Measurements from ENCODE around the gene ZBTB49.

- no peak for TF ChIP-seq ZNF205 (CRISPR knock-in tag; IDR thresholded peaks at IDR 0.05)
- no peak for TF ChIP-seq YY1 (IDR thresholded peaks at IDR 0.05; ENCODE audit: insufficient read depth, insufficient replicate concordance, low read depth, low read length)
- no peak for TF ChIP-seq HNRNPH1 (optimal IDR thresholded peaks at IDR 0.05; ENCODE audit: low read depth, low read length)
- TF ChIP-seq SP1 (IDR thresholded peaks at IDR 0.05) = no peak
- TF ChIP-seq SP1 (CRISPR knock-in tag; IDR thresholded peaks at IDR 0.05) = no peak
- TF ChIP-seq CTCF (CRISPR knock-in tag; IDR thresholded peaks at IDR 0.05) = no peak
- TF ChIP-seq KLF15 (CRISPR knock-in tag; IDR thresholded peaks at IDR 0.05; ENCODE audit: borderline replicate concordance) = no peak
- no peak for TF ChIP-seq MYC (CRISPR knock-in tag; IDR thresholded peaks at IDR 0.05; ENCODE audit: borderline replicate concordance)
- no peak for TF ChIP-seq TP53 (CRISPR knock-in tag; conservative IDR thresholded peaks at IDR 0.05)
- TF ChIP-seq TSC22D2 (CRISPR knock-in tag; IDR thresholded peaks at IDR 0.05; ENCODE audit: borderline replicate concordance) = no peak
- no peak for TF ChIP-seq ZNF329 (CRISPR knock-in tag; IDR thresholded peaks at IDR 0.05; ENCODE audit: low read depth)
- no peak for TF ChIP-seq THRA (CRISPR knock-in tag; IDR thresholded peaks at IDR 0.05; ENCODE audit: borderline replicate concordance)
- no peak for TF ChIP-seq PAX8 (CRISPR knock-in tag; IDR thresholded peaks at IDR 0.05; ENCODE audit: borderline replicate concordance)
- TF ChIP-seq IRF9 (CRISPR knock-in tag; IDR thresholded peaks at IDR 0.05; ENCODE audit: borderline replicate concordance) = no peak
These were observed 78.9 kb downstream of the ZBTB49 start for GRCh38 chr4:4368809-4369580.
